WTC11 (cell line): ENCODE results near the gene QSOX2. TPM values are rescaled to one million over a fixed set of nuclear protein-coding genes. Genes with fewer than 3 reads are reported as not detected.

ENCODE experiments used
- ATAC-seq: fragments of 200-7000 bp; cut with Tn5 transposase; 2 replicates; pipeline ENCODE4 v1.10.0; 2021; ENCODE audit warnings: mild to moderate bottlenecking, moderate library complexity
- CTCF ChIA-PET: fragments of 300-600 bp; sonication (Branson Sonifier 250); formaldehyde crosslinking; loops from one replicate; lab custom pipeline; 2021; ENCODE audit warnings: antibody characterized with exemption; lab: Charles Lee
- POLR2A ChIA-PET: fragments of 350-600 bp; sonication (Branson Sonifier 250); formaldehyde crosslinking; loops from one replicate; lab custom pipeline; 2021; ENCODE audit warnings: antibody characterized with exemption; lab: Charles Lee
- DNase-seq: peaks from one replicate; pipeline ENCODE4 v3.0.0; 2021; ENCODE audit warnings: low spot score
- H3K27ac Mint-ChIP-seq: 2 replicates; pipeline ENCODE4 v1.8.0; 2021; ENCODE audit warnings: mixed read lengths
- H3K27me3 Mint-ChIP-seq: 2 replicates; pipeline ENCODE4 v1.8.0; 2021; ENCODE audit warnings: low read depth, mild to moderate bottlenecking, moderate library complexity, mixed read lengths
- H3K36me3 Mint-ChIP-seq: 2 replicates; pipeline ENCODE4 v1.8.0; 2021; ENCODE audit warnings: mixed read lengths
- H3K4me1 Mint-ChIP-seq: 2 replicates; pipeline ENCODE4 v1.8.0; 2022; ENCODE audit warnings: mixed read lengths
- H3K4me3 Mint-ChIP-seq: 2 replicates; pipeline ENCODE4 v1.8.0; 2021; ENCODE audit warnings: mild to moderate bottlenecking, moderate library complexity, mixed read lengths
- H3K9me3 Mint-ChIP-seq: 2 replicates; pipeline ENCODE4 v1.8.0; 2021; ENCODE audit warnings: mixed read lengths
- ATF1 ChIP-seq: sonication (generic); formaldehyde crosslinking; IDR thresholded peaks from 2 replicates; pipeline ENCODE4 v1.8.1; 2023; ENCODE audit warnings: mild to moderate bottlenecking, moderate library complexity, missing genetic modification reagents
- E2F1 ChIP-seq: sonication (generic); formaldehyde crosslinking; IDR thresholded peaks from 2 replicates; pipeline ENCODE4 v1.8.0; 2022; ENCODE audit warnings: mild to moderate bottlenecking, missing genetic modification reagents
- EMX1 ChIP-seq: fragments of 250-450 bp; sonication (Bioruptor Pico); IDR thresholded peaks from 2 replicates; pipeline ENCODE4 v1.8.0; 2021; ENCODE audit warnings: mild to moderate bottlenecking
- ETV6 ChIP-seq: sonication (generic); formaldehyde crosslinking; IDR thresholded peaks from 2 replicates; pipeline ENCODE4 v1.8.1; 2022; ENCODE audit warnings: mild to moderate bottlenecking, missing genetic modification reagents
- FOXJ3 ChIP-seq: sonication (generic); formaldehyde crosslinking; IDR thresholded peaks from 2 replicates; pipeline ENCODE4 v1.9.0; 2021; ENCODE audit warnings: missing genetic modification reagents, mild to moderate bottlenecking, borderline replicate concordance
- FOXK1 ChIP-seq: sonication (generic); formaldehyde crosslinking; IDR thresholded peaks from 2 replicates; pipeline ENCODE4 v1.8.0; 2022; ENCODE audit warnings: mild to moderate bottlenecking, moderate library complexity, missing genetic modification reagents
- FOXP1 ChIP-seq: sonication (generic); formaldehyde crosslinking; IDR thresholded peaks from 2 replicates; pipeline ENCODE4 v1.8.0; 2022; ENCODE audit warnings: missing genetic modification reagents, mild to moderate bottlenecking, moderate library complexity, borderline replicate concordance
- IRF2 ChIP-seq: sonication (generic); formaldehyde crosslinking; IDR thresholded peaks from 2 replicates; pipeline ENCODE4 v1.8.0; 2022; ENCODE audit warnings: low read depth, missing genetic modification reagents, borderline replicate concordance
- MAX ChIP-seq: sonication (generic); formaldehyde crosslinking; IDR thresholded peaks from 2 replicates; pipeline ENCODE4 v1.8.0; 2022; ENCODE audit warnings: mild to moderate bottlenecking, missing genetic modification reagents
- NFE2L1 ChIP-seq: sonication (generic); formaldehyde crosslinking; IDR thresholded peaks from 2 replicates; pipeline ENCODE4 v1.8.1; 2023; ENCODE audit warnings: missing genetic modification reagents
- NR3C1 ChIP-seq: sonication (generic); formaldehyde crosslinking; conservative IDR thresholded peaks from 2 replicates; pipeline ENCODE4 v1.8.1; 2023; ENCODE audit warnings: low read depth, mild to moderate bottlenecking, missing genetic modification reagents
- SOX15 ChIP-seq: fragments of 250-450 bp; sonication (Bioruptor Pico); IDR thresholded peaks from 2 replicates; pipeline ENCODE4 v1.9.0; 2021; ENCODE audit warnings: mild to moderate bottlenecking
- SP1 ChIP-seq: sonication (generic); formaldehyde crosslinking; conservative IDR thresholded peaks from 2 replicates; pipeline ENCODE4 v1.8.1; 2022; ENCODE audit warnings: missing genetic modification reagents
- TCF7 ChIP-seq: sonication (generic); formaldehyde crosslinking; IDR thresholded peaks from 2 replicates; pipeline ENCODE4 v1.8.0; 2022; ENCODE audit warnings: mild to moderate bottlenecking, low read depth, missing genetic modification reagents, moderate library complexity
- ZBTB21 ChIP-seq: sonication (generic); formaldehyde crosslinking; IDR thresholded peaks from 2 replicates; pipeline ENCODE4 v1.8.1; 2023; ENCODE audit warnings: mild to moderate bottlenecking, missing genetic modification reagents, borderline replicate concordance
- ZNF281 ChIP-seq: sonication (generic); formaldehyde crosslinking; IDR thresholded peaks from 2 replicates; pipeline ENCODE4 v1.8.0; 2023; ENCODE audit warnings: mild to moderate bottlenecking, missing genetic modification reagents
- ZNF416 ChIP-seq: fragments of 250-450 bp; sonication (Bioruptor Pico); IDR thresholded peaks from 2 replicates; pipeline ENCODE4 v1.9.0; 2021; ENCODE audit warnings: mild to moderate bottlenecking, inconsistent platforms
- total RNA-seq: library from RNA; stranded (reverse); gene quantifications from 3 replicates; pipeline ENCODE4 v1.2.3, GENCODE V29; 2021
- TF ChIP-seq, protein P1 (sequence below): sonication (generic); formaldehyde crosslinking; IDR thresholded peaks from 2 replicates; pipeline ENCODE4 v1.8.0; 2023; ENCODE audit warnings: missing genetic modification reagents
- TF ChIP-seq, protein P2 (sequence below): sonication (generic); formaldehyde crosslinking; conservative IDR thresholded peaks from 2 replicates; pipeline ENCODE4 v1.8.1; 2022; ENCODE audit warnings: mild to moderate bottlenecking, missing genetic modification reagents
- TF ChIP-seq, protein P3 (sequence below): sonication (generic); formaldehyde crosslinking; IDR thresholded peaks from 2 replicates; pipeline ENCODE4 v1.8.1; 2022; ENCODE audit warnings: mild to moderate bottlenecking, moderate library complexity, missing genetic modification reagents

QSOX2 gene
- total RNA-seq, 1 experiment from 2014 or later: 33.2 TPM

DNA sequence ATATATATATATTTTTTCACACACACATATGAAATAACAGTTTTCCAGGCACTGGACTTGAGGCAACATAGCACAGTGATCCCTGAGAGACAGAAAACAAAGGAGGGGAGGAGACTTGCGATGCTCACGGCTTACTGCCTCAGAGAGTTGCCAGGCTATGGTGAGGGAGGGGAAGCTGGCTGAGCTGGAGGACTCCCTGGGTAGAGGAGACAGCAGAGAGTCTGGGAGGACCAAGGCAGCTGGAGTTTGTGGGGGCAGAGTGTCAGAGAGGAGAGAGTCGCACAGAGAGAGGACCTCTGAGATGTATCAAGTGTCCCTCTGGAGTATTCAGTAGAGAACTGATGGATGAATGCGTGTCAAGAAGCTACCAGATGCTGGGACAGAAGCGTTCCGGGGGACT, 23.1 kb upstream of the QSOX2 start:
- H3K27ac Mint-ChIP-seq: peak overlapping the region; percentile 74; the same call in 1 of the 2 replicates
- no peaks in the 10 kb centered on the region for H3K9me3 Mint-ChIP-seq
- no peak for TF ChIP-seq SOX15 (CRISPR knock-in tag)
- TF ChIP-seq, protein P1, sequence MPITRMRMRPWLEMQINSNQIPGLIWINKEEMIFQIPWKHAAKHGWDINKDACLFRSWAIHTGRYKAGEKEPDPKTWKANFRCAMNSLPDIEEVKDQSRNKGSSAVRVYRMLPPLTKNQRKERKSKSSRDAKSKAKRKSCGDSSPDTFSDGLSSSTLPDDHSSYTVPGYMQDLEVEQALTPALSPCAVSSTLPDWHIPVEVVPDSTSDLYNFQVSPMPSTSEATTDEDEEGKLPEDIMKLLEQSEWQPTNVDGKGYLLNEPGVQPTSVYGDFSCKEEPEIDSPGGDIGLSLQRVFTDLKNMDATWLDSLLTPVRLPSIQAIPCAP (CRISPR knock-in tag): no peak
- TF ChIP-seq ATF1 (CRISPR knock-in tag): no peak
- no peak for TF ChIP-seq ZNF416 (CRISPR knock-in tag)
- TF ChIP-seq ZNF281 (CRISPR knock-in tag): no peak
- no peak for TF ChIP-seq TCF7
- TF ChIP-seq ZBTB21 (CRISPR knock-in tag): no peak
- TF ChIP-seq NR3C1 (CRISPR knock-in tag): no peak
- TF ChIP-seq IRF2 (CRISPR knock-in tag): no peak
- TF ChIP-seq, protein P2, sequence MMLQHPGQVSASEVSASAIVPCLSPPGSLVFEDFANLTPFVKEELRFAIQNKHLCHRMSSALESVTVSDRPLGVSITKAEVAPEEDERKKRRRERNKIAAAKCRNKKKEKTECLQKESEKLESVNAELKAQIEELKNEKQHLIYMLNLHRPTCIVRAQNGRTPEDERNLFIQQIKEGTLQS (CRISPR knock-in tag): no peak
- no peak for TF ChIP-seq FOXK1
- no peak for TF ChIP-seq ETV6 (CRISPR knock-in tag)
- TF ChIP-seq, protein P3, sequence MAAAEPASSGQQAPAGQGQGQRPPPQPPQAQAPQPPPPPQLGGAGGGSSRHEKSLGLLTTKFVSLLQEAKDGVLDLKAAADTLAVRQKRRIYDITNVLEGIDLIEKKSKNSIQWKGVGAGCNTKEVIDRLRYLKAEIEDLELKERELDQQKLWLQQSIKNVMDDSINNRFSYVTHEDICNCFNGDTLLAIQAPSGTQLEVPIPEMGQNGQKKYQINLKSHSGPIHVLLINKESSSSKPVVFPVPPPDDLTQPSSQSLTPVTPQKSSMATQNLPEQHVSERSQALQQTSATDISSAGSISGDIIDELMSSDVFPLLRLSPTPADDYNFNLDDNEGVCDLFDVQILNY (CRISPR knock-in tag): no peak
- no peak for TF ChIP-seq NFE2L1 (CRISPR knock-in tag)
- no peak for TF ChIP-seq EMX1 (CRISPR knock-in tag)
- TF ChIP-seq E2F1 (CRISPR knock-in tag): no peak
- TF ChIP-seq FOXP1: no peak
- TF ChIP-seq SP1 (CRISPR knock-in tag): no peak
- no peaks in the 10 kb centered on the region; the same call in 1 of the 2 replicates for H3K27me3 Mint-ChIP-seq
- H3K4me3 Mint-ChIP-seq: no peak overlapping the region
- ChIA-PET POLR2A (no interaction called here), CTCF (interaction anchor here (0.9 to 2.5 kb wide), 14 partner anchors 9 to 135 kb away, joined by 3 to 22 read pairs (median 5); no protein-coding TSS in a partner anchor)
- no peaks in the 10 kb centered on the region for H3K36me3 Mint-ChIP-seq
- peaks cover 22% of the 10 kb centered on the region for H3K4me1 Mint-ChIP-seq
- DNase-seq (no peak), ATAC-seq (no peak)

GRCh38 chr9:136268318-136268717, 22.7 kb upstream of the QSOX2 start:
- DNase-seq (peak; percentile 49), ATAC-seq (peak; percentile 7; the same call in 1 of the 2 replicates)
- Mint-ChIP-seq H3K4me3 (peak overlapping the region; percentile 76), H3K4me1 (peaks cover 22% of the 10 kb centered on the region), H3K27me3 (no peaks in the 10 kb centered on the region; the same call in 1 of the 2 replicates), H3K27ac (no peak overlapping the region), H3K36me3 (no peaks in the 10 kb centered on the region), H3K9me3 (no peaks in the 10 kb centered on the region)
- POLR2A ChIA-PET: interaction anchor here (0.9 to 1.7 kb wide), 2 partner anchors 15 to 66 kb away, joined by 3 to 5 read pairs; no protein-coding TSS in a partner anchor
- TF ChIP-seq FOXJ3 (CRISPR knock-in tag): no peak
- peak; percentile 34; the same call in 1 of the 2 replicates for TF ChIP-seq MAX (CRISPR knock-in tag)
- CTCF ChIA-PET: interaction anchor here (0.9 to 2.5 kb wide), 19 partner anchors 8 to 146 kb away, joined by 3 to 22 read pairs (median 7); no protein-coding TSS in a partner anchor
